ENCODE results near the gene DIAPH1.

DIAPH1 gene

DNA sequence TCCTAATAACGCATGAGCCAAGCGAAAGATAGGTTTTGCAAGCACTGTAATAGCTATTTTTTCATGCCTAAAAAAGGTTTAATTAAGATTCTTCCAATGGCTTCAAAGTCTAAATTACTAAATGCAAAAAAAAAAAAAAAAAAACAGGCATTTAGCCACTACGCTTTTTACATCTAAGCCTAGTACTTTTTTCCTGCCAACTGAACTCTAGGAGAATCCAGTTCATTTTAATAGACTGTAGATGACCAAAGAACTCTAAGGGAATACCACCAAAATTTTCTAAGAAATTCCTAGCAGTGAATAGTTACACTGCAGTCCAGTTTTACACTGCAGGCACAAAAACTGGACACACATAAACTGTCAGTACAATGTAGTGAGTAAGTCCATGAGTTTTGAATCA is 9.8 kb downstream of the DIAPH1 start:
- no peak for DNase-seq

DNA sequence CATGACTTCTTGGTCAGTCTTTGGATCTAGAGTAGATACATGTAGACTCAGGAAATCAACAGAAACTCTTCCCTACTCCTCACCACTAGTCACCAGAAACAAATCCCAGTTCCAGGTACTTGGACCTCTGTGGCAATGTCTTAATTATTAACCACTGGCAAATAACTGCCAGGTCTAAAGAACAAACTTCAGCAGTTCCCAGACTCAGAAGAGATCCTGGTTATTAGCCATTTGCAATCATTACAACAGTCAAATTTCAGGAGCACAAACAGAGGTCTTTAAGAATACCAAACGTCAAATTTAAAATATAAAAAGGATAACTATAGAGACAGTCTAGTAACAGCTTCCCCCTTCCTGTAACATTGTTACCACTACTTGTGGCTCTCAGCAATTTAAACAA is 10.2 kb downstream of the DIAPH1 start:
- DNase-seq = no peak

DNA sequence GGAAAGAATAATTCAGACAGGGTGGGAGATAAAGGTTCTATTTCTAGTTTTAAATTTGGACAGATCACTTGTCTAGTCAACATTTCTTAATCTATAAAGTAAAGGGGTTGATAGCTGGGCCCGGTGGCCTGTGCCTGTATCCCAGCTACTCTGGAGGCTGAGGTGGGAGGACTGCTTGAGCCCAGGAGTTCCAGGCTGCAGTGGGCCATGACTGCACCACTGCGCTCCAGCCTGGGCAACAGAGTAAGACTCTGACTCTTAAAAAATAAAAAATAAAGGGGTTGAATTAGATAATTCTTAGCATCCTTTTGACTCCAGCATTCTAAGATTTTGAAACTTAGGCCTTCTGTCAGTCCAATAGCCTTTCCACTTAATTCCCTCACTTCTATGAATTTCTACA is 10.8 kb downstream of the DIAPH1 start:
- no peak for DNase-seq

DNA sequence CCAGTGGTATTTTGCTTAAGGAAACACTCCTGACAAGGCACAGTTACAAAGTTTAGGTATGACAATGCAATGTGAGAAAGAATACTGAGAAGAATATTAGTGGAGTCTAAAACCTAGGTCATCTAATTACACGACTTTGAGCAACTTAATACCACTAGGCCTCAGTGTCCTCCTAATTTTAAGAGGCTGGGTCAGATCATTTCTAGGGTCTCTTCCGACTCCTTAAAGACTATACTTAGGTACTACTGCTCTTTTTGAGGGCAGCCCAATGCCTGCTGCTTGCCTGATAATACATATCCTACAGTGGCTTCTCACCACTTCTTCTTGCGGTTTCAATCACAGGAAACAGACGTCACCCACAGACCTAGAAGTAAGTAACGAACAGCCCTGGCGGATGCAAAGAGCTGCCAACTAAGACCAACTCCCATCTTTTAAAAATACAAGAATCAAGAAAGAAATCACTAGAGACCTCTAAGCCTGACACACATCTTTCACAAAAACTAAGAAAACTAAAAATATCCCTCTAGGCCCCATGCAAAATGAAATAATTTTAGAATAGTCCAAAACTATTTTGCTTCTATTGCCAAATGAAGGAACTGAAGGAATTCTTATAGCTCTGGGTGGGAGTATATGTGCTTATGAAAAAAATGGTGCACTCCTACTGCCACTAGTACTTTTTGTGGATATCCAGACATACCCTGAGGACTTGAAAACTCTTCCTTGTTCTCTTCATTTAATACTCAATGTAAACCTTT is 13.1 kb downstream of the DIAPH1 start:
- DNase-seq = no peak

DNA sequence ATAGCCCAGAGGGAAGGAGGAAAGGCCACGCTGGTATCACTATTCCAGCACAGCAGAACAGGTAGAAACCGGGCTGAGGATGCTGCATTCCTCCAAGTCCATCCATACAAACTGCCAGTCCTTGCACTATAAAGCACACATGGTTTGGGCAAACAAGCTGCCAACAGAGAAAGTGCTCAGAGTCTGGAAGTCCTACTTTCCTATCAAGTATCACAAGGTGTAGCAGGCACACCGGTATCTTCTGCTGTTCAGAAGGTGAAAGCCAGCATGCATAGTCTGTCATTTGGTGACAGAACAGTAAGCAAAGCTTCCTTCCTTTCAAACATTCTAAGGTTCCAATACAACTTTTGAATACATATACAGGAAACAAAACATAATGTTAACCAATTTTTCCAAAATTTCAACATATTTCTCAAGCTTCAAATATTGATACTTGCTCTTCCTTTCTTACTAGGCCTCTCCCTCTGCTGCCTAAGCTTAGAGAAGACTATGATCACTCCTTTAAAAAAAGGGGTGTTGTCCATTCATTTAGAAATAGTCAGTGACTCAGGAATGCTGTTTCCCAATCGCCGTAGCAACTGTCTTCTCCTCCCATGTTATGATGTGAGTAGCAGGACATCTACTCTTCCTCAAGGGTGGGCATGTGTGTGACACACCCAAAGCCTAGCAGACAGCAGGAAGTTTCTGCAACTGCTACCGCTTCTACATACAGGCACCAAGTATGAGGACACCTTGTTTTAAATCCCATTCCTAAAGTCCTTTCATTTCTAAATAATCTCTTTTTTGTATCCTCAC is 14.7 kb downstream of the DIAPH1 start:
- no peak for DNase-seq

DNA sequence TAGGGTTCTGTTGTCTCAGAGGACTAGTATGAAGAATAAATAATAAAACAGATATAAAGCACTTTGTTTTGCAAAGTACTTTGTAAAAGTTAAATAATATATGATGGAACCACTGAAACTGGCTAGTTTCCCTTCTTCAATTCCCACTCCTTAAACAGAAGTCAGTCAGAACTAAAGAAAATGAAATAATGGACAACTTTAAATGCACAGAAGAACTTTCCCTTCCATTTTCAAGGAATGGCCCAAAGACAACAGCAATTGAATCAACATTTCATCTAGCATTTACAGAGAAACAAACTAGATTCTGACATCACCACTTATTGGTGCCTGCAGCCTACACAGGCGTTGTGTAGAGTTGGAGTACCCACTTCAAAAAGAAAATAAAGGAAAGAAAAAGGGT is 16.2 kb downstream of the DIAPH1 start:
- no peak for DNase-seq

DNA sequence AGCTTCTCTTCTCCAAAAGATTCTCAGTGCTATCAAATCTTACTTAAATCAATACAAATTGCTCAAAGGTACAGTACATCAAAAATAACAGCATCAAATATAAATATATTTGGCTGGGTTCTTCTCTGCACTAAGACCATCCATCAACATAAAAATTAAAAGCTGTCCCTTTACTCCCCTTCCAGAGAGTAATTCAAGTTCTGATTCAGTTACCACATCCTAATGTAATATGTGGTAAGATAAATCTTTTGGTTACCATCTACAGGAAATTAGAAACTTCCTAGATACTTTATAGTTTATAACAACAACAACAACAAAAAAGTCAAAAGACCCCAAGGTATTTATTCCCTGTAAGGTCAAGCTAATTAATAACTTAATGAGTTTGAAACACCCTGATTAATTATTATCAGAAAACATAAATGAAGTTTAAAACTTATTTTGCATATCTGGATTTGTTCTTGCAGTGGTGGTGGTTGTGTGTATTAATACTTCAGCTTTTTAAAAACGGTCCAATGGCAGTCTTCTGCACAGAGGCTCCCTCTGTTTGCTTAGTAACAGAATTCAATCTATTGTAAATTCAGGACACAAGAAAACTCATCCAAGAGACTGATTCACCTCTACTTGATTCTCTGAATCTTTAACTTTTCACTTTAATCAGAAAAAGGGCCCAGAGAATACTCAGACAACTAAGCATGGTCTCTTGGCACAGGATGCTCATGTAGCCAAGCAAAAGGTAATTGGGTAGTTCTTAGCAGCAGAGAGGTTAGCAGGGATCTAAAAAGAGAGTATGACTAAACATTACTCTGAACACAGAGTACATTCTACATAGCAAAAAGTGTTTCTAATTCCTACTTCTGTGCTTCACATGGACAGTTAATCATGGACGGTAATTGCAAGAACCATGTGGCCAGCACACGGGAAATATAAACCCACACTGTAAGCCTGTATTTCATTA is 20.1 kb downstream of the DIAPH1 start:
- no peak for DNase-seq

DNA sequence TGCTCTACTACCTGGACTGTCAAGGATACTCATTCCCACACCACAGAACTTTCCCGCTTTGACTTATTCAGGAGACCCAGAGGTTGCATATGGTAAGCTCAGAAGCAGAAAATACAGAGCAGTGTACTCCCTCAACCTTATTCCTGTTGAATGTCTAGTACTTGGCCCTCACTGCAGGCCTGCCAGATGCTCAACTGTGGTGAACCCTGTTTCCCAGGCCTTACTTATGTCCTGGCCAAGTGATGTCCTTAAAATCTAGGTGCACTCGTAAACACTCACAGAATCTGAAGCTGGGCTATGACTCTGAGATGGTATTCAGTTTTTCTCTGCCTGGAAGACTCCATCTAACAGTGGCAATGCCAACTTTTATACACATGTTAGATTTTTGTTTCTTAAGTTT is 21.0 kb downstream of the DIAPH1 start:
- no peak for DNase-seq

DNA sequence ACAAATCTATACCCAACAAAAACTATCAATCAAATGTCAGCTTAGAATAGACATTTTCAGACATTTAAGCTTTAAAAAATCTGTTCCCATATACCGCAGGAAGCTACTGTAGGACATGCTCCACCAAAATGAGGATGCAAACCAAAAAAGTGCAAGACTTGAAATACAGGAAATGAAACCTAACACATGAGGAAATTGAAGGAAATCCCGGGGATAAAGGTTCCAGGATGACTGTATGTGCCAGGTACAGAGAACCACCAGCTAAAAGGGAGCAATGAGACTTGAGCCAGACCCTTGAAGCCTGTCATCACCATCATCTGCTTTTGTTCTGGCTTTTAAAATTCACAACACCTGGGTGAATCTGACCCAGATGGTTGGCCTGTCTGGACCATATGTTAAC is 21.4 kb downstream of the DIAPH1 start:
- no peak for DNase-seq

DNA sequence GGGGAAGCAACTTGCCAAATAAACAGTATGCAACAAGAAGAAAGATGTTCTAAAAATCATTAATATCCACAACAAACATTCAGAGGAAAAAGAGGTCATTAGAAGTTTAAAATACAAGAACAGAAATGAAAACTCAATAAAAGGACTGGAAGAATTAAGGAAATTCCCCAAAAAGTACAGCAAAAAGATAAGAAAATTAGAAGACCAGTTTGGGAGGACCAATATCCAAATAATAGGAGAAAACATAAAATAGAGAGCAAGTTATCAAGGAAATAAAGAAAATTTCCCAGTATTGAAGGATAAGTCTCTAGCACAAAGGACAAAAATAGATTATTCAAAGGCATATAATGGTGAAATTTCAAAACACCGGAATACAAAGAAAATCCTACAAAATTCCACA is 21.9 kb downstream of the DIAPH1 start:
- no peak for DNase-seq

DNA sequence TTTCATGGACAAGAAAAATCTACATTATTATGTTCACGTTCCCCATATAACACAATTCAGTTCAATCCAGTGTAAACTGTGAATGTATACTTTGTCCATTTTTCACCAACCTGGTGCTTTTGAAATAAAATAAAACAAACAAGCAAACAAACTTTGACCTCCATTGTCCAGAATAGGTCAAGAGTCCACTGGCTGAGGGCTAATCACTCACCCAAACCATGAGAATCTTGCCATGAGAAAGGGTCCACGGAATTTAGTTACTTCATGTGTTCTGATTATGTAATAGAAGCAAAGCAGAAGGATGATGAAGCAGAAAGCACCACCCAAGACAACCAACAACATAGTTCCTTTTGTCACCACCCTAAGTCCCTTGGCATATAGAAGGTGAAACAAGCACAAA is 28.7 kb downstream of the DIAPH1 start:
- DNase-seq = no peak

DNA sequence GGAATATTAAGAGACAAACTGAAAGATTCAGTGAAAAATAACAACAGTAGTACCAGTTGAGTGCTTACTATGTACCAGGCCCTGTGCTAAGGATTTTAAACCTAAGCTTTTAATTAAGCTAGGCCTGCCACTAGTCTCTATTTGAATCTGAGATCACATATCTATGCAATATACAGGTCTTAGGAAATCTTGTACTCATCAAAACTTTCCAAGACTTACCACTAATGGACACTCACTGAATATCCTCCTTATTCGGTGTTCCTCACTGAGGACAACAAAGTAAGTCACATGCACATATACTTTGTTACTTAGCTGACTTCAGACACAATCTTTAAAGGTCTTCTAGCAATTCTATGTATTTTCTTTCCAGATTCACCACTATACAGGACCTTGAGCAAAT is 32.6 kb downstream of the DIAPH1 start:
- DNase-seq = no peak

DNA sequence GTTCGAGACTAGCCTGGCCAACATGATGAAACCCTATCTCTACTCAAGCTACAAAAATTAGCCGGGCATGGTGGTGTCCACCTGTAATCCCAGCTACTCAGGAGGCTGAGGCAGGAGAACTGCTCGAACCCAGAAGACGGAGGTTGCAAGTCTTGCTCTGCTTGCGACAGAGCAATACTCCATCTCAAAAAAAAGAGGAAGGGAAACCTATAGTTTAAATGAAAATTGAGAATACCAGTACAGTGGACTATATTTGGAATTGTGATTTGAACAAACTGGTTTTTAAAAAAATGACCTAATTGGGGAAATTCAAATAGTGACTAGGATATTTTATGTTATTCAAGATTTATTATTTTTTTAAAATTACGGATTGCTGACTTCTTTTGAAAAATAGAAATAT is 33.2 kb downstream of the DIAPH1 start:
- no peak for DNase-seq

DNA sequence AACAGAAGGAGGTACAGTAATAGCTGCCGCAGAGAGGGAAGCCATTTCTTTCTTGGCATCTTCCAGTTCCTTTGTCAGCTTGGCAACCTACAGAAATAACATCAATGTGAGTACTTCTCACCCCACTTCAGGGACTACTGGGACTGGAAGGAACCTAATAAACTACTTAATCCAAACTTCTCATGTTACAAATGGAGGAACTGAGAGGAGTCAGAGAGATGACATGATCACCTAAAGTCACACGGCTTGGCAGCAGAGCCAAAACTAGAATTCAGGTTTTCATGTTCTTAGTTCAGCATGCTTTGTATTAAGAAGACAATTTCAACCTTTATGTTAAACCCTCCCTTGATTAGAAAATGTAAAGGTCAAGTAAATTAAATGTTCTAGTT is 44.7 kb downstream of the DIAPH1 start:
- DNase-seq = no peak

DNA sequence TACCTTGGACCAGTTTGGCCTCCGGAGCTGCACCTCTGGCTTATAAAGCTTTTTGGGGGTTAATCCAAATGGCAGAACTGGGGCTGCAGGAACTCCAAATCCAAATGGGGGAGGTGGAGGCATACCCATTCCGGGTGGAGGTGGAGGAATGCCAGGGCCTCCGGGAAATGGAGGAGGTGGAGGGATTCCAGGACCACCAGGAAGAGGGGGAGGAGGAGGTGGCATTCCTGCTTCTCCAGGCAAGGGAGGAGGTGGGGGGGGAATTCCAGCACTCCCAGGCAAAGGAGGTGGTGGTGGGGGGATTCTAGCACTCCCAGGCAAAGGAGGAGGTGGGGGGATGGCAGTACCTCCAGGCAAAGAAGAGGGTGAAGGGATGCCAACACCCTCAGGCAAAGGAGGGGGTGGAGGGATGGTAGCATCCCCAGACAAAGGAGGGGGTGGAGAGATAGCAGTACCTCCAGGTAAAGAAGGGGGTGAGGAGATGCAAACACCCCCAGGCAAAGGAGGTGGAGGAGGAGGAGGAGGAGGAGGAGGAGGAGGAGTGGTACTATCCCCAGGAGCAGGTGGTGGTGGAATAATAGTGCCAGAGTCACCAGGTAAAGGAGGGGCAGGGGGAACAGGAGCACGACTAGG is 45.2 kb downstream of the DIAPH1 start:
- DNase-seq = no peak

DNA sequence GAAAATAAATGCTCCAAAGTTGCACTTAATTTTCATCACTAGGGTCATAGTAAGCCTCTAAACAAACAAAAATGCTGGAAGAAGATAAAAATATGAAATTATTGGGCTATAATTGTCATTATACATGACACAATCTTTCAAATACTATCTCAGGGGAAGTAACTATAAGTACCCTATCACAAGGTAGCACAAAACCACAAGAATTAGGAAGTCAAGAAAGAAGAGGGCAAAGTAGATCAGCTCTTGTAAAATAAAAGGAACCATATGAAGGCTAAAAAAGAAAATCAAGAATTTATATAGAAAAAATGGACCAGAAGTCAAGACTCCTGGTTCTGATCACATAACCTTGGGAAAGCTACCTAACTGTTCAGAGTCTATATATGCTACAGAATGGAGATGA is 48.1 kb downstream of the DIAPH1 start:
- DNase-seq = no peak

DNA sequence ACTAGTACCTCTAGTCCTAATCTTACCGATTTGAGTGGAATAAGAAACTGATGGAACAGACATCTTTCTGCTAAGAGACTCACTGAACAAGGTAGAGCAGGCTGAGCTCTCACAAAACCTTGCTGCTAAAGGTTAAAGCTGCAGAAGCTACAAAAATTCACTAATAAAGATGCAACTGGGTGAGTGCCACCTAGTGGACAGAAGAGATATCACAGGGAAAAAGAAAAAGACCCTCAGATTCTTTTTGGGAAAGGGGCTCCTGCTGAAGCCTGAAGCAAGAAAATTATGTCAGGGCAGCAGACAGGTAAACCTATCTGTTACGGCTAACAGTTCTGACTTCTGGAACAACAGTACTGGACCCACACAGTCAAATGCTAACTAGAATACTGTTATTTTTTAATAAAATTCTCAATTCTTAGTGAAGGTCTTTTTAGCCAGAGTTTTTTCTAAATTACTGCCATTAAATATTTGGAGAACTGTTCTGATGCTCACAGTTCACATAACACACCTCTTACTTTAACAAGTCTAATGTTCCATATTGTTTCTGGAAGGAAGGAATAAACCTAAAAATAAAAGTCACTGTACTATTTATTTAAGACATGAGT is 51.2 kb downstream of the DIAPH1 start:
- DNase-seq = no peak

DNA sequence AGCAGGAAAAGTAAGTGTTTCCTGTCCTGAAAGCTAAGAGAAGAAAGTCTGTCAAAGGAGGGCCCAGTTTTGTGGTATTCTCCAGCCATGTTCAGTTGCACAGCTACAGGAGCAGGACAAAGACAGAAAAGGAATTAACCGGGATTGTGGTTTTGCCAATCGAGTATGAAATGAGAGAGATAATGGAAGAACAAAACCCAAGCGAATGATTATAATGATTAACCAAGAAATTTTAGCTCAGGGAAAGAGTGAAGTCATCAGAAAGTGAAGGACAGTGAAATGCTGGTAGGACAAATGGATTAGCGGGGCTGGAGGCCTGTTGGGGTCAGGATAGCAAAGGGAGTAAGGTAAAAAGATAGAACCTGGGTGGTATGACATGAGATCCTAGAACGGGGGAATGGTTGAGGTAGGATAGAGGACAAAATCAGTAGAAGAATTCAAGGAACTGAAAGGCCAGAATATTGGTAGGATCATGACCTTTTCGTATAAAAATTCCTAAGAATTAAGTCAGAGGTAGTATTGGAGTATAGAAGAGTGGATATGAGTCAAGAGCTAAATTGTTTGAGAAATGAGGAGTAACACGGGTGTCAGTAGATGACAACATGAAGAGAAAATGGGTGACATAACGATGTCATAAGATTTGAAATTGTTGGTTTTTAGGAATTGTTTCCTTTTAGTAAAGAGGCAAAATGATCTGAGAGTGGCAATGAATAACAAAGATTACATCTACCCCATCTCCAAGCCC is 52.8 kb downstream of the DIAPH1 start:
- no peak for DNase-seq

DNA sequence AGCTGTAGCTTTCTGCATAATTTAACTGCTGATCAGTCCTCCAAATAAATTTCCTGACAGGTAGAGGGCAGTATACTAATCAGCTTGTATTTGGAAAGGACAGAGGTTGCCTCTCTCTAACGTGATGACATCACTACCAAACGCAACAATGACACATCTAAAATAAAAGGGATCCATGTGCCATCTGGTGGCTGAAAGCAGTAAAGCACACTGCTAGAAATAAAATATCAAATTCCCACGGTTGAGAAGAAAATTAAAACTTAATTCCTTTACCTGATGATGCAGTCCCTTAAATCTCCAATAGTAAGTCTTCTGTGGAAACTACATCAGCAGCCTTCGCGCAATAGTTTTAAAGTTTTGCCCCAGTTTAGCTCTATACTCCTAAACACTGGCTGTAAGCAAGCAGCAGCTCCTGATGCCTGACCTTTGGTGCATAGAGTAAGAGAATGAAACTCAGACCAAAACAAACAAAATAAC is 54.5 kb downstream of the DIAPH1 start:
- peak; percentile 93 for DNase-seq

DNA sequence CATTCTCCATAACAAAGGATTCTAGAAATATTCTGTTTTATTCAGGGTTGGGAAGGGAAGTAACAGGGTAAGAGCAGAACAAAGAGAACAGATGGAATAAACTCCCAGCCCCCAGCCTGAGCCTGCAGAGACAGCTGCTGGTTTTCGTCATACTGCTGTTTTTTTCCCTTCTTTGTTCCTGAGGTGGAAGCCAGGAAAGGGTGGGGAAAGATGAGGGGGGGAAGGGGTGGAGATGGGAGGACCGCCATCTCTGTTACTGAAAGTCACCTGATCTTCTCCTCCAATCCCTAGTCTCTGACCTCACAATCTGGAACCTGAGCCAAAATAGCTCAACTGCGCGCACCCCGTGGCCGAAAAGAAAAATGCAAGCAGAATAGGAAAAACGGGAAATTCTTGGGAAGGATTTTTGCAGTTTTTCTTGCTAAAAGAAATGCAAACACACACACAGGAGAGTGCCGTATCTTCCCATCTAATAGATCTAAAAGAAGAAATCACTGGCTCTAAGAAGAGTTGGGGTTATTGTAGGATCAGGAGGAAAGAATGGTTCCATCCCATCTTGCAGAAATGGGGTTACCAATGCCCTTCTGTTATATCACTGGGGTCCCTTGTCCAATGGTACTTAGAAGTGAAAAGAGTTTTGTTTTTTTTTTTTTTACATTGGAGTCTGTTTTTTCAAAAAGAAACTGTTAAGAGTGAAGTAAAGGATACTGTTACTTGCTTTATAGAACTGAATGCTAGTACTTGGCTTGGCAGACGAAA is 57.9 kb downstream of the DIAPH1 start:
- peak; percentile 87 for DNase-seq

DNA sequence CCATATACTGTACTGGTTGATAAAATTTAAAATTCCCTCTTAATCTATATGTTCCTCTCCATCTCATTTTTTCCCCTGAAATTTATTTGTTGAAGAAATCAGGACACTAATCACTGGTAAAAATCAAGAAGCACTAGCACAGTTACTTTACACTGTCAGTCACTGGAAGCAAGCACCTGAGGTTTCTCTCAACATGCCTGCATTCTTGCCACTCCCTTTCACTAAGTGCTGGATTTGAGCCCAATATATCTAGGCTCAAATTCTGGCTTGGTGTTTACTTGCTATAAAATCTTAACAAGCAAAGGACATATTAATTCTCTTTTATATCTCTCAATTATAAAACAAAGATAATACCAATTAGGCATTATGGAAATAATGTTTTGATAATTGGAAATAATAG is 58.6 kb downstream of the DIAPH1 start:
- no peak for DNase-seq

Data from NCI-H1048 (cell line).